NOMO-1 treated with DMSO at 0.1 percent for 48 hours (cell line): ENCODE results near the gene GUCY2D.

ENCODE experiments used
- DNase-seq: peaks from one replicate; lab custom pipeline; 2025; ENCODE audit not compliant: unreplicated experiment; lab: John Stamatoyannopoulos, UW

GUCY2D gene

DNA sequence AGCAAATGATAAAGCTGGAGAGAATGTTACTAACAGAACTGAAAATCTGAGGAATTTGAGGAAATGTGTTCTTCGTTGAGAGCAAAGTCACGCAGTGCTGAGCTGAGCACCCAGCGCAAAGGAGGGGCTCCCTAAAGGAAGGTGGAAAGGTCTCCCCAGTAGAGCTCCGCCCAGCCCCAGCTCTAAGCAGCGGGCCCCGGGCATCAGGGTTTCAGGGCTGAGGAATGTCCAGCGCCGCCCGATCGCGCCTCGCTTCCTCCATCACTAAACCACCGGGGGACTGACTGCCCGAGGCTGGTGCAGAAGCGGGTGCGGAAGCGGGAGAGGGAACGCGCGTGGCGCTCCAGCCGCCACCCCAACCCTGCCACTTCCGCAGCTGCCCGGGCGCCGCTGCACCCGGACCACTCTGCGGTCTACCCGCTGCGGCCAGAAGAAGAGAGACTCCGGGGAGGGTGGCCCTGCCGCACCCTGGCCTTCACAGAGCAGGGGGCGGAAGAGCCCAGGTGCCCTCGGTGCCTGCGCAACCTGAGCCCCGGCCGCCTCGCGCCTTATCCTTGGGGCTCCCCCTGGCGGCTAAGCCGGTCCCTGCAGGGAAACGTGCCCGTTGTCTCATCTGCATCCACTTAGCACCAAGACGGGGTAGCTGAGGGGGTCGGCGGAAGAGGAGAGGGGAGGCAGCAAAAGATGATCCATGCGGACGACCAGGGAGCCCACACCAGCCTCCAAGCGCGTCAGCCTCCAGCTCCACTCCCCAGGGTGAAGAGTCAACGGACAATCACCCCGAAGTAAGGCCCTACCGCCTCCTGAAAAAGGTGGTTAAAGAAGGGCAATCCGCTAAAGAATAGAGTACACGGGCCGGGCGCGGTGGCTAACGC, 12.4 kb upstream of the GUCY2D start:
- DNase-seq = peak; percentile 92

DNA sequence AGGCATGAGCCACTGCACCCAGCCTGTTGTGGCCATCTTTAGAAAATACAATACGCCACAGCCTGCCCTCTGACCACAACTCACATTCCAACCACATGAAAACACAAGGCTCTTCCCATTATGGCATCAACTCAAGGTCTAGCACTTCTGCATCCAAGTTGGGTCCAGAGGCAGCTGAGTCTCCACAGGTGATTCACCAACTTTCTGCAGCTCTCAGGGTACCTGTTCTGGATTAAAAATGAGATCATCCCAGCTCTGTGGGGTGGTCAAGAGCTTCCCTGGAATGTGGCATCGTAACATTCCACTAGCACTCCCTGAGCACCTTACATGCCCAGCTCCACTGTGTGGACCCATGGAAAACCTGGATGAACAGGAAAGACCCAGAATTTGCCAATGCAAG, 9.9 kb upstream of the GUCY2D start:
- no peak for DNase-seq

- peak; percentile 39 for DNase-seq
Measured at GRCh38 chr17:7992924-7993323, 9.5 kb upstream of the GUCY2D start.

DNA sequence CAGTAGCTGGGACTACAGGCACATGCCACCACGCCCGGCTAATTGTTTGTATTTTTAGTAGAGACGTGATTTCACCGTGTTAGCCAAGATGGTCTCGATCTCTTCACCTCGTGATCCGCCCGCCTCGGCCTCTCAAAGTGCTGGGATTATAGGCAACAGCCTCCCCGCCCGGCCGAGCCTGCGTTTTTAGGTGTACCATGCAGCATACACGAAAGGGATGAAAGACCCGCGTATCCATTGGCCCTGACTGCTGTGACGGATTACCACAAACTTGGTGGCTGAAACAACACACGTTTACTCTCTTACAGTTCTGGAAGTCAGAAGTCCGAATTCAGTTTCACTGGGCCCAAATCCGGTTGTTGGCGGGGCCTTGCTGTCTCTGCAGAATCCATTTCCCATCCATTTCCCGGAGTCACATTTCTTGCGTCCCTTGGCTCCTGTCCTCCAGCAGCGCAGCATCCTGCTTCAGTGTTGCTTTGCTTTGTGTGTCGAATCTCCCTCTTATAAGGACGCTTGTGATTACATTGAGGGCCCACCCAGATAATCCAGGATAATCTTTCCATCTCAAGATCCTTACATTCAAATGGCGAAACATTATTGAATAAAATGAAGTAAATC, 8.3 kb upstream of the GUCY2D start:
- no peak for DNase-seq

- DNase-seq = no peak
Measured at GRCh38 chr17:7995724-7996123, 6.7 kb upstream of the GUCY2D start.

DNA sequence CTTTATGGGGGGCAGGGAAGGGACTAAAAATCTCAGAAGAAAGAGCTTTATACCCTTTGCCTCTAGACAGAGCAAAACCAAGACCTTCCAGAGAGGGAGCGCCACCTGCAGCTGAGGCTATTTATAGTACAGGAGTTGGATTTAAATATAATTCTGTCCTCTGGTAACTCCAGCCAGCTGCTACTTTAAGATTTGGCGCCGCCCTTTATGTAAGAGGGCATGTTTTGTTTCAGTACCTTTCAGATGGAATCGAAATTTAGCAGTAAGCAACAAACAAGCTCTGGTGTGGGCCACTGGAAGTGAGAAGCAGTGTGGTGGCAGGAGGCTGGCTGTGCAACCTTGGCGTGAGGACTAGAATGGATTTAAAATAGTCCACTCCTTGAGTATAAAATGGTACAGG, 5.2 kb upstream of the GUCY2D start:
- peak; percentile 76 for DNase-seq

DNA sequence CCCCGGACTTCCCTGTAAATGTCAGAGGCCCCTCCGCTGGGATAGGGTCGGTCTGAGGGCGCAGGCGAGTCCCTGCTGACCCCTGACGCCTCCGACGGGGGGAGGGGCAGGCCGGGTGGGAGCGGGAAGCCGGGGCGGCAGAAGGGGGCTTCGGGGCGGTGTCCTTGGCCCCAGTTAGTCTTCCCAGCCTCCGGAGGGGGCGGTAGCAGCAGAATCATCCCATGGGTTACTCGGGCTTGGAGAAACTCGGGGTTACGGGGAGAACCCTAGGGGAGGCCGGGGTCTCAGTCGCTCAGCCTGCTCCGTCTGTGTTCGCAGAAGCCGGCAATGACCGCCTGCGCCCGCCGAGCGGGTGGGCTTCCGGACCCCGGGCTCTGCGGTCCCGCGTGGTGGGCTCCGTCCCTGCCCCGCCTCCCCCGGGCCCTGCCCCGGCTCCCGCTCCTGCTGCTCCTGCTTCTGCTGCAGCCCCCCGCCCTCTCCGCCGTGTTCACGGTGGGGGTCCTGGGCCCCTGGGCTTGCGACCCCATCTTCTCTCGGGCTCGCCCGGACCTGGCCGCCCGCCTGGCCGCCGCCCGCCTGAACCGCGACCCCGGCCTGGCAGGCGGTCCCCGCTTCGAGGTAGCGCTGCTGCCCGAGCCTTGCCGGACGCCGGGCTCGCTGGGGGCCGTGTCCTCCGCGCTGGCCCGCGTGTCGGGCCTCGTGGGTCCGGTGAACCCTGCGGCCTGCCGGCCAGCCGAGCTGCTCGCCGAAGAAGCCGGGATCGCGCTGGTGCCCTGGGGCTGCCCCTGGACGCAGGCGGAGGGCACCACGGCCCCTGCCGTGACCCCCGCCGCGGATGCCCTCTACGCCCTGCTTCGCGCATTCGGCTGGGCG, 542 bp downstream of the GUCY2D start:
- no peak for DNase-seq

GRCh38 chr17:8003594-8004181, 1.3 kb downstream of the GUCY2D start:
- no peak for DNase-seq

- DNase-seq = no peak
Measured at GRCh38 chr17:8004899-8005298, 2.5 kb downstream of the GUCY2D start.

DNA sequence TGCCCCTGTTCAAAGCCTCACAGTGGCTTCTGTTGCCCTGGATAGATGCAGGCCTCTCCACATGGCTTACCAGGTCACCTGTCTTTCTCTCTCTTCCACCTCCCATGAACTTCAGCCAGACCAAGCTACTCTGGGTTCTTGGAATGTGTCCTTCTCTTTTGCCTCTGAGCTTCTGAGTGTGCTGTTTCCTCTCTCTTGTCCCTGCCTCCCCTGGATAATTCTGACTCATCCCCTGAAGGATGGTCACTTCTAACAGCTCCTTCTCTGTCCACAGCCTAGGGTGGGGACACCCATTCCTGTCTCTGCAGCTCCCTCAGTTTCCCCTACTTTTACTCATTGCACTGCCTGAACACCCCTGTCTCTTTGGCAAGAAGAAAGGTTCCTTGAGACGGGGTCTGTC, 2.9 kb downstream of the GUCY2D start:
- DNase-seq = no peak

DNA sequence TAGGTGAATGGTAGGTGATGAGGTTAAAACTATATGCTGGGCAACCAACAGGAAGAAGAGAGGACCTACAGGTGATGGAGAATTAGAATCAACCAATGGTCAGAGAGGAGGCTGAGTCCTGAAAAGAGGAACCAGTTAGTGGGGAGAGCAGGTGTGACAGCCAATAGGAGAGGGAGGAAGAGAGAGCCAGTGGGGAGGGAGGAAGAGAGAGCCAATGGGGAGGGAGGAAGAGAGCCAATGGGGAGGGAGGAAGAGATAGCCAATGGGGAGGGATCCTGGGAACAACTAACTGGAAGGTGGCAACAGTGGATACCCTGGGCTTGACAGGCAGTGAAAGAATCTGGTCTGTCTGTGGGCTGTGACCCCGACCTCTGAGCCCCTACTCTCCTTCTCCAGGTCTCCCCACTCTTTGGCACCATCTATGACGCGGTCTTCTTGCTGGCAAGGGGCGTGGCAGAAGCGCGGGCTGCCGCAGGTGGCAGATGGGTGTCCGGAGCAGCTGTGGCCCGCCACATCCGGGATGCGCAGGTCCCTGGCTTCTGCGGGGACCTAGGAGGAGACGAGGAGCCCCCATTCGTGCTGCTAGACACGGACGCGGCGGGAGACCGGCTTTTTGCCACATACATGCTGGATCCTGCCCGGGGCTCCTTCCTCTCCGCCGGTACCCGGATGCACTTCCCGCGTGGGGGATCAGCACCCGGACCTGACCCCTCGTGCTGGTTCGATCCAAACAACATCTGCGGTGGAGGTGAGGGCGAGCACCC, 3.7 kb downstream of the GUCY2D start:
- DNase-seq = peak; percentile 25

GRCh38 chr17:8006836-8007680, 4.6 kb downstream of the GUCY2D start:
- DNase-seq = no peak

GRCh38 chr17:8007836-8008235, 5.4 kb downstream of the GUCY2D start:
- DNase-seq = no peak

DNA sequence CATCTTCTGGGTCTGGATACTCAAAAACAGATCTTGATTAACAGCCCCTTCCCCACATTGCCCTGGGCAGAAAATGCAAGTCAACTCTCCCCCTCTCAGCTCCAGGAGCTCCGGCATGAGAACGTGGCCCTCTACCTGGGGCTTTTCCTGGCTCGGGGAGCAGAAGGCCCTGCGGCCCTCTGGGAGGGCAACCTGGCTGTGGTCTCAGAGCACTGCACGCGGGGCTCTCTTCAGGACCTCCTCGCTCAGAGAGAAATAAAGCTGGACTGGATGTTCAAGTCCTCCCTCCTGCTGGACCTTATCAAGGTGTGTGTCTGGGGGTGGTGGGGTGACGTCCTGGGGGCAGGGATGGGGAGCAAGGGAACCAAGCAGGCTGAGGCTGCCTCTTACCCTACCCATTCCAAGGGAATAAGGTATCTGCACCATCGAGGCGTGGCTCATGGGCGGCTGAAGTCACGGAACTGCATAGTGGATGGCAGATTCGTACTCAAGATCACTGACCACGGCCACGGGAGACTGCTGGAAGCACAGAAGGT, 9.7 kb downstream of the GUCY2D start:
- no peak for DNase-seq

GRCh38 chr17:8012996-8013640, 10.7 kb downstream of the GUCY2D start:
- peak; percentile 69 for DNase-seq

DNA sequence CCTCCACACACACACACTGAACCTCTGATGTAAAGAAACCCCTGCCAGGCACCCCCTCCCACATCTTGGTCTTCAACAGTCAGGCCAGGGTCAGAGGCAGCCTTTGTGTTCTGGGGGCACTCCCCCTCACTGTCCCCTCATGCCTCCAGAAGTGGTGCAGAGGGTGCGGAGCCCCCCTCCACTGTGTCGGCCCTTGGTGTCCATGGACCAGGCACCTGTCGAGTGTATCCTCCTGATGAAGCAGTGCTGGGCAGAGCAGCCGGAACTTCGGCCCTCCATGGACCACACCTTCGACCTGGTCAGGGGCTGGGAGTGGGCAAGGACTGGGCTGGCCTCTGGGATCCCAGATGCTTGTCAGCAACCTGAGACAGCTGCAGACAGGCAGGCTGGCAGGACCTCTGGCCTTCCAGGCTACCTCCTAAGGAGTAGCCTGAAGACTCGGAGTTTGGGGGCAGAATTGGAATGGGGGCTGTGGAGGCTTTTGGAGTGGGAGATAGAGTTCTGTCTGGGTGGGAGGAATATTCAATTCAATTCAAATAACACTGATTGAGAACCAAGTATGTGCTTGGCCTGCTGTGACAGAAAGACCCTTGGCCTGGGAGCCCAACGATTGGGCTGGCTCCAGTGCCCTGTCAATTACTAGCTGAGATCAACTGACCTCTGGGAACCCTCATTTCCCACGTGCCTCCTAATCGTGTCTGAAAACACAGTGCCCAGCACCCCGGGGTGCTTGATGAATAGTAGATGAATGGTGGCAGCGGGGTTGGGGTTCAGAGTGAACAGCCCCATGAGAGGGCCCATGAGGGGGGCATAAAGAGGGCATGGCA, 11.5 kb downstream of the GUCY2D start:
- DNase-seq = no peak

- DNase-seq = no peak
Measured at GRCh38 chr17:8014558-8014850, 12.1 kb downstream of the GUCY2D start.

GRCh38 chr17:8015236-8015956, 13.0 kb downstream of the GUCY2D start:
- DNase-seq = no peak
